ENCODE data around the gene MMP21. TPM values are rescaled to one million over a fixed set of nuclear protein-coding genes. Genes with fewer than 3 reads are reported as not detected.

MMP21 gene
- total and polyA plus RNA-seq, 3 experiments from 2014 or later: 0.11 TPM; not detected in 2

DNA sequence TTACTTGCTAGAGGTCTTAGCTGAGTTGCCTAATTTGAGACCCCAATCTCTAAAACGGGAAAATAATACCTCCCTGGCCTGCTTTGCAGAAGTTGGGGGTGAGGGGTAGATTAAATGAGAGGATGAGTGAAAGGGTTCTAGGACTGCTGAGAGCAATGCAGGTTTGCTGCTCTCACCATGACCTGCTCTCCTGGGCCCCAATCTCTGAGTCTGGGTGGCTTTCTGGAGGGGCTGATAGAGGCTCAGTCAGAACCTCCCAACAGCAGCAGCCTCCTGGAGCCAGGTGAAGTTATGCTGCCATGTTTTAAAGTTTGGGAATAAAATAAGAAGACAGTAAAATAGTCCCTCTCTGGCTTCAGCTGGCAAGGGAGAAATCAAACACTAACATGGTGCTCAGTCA, 40.1 kb upstream of the MMP21 start:
- no peaks in the 10 kb centered on the region for H3K9me3 ChIP-seq (ENCODE audit: low read length)
- Mint-ChIP-seq H3K9me3 (no peaks in the 10 kb centered on the region), H3K36me3 (peaks cover 19 to 44% (median 22%) of the 10 kb centered on the region in 3 donors), H3K4me1 (peaks cover 1 to 21% (median 9%) of the 10 kb centered on the region in 3 donors), H3K27ac (no peak overlapping the region), H3K27me3 (no peaks in the 10 kb centered on the region), H3K4me3 (no peak overlapping the region)
- no peak overlapping the region for H3K4me3 ChIP-seq (ENCODE audit: low read length)
- peaks cover 11% of the 10 kb centered on the region for H3K36me3 ChIP-seq (ENCODE audit: insufficient read depth, low read length)
- ChIA-PET POLR2A (no interaction called here), CTCF (no interaction called here)
- H3K4me1 ChIP-seq (ENCODE audit: insufficient read depth, low read length): peaks cover 4% of the 10 kb centered on the region
- peak overlapping the region; percentile 3 for H3K27ac ChIP-seq (ENCODE audit: low read depth, low read length)
- no peak for DNase-seq
- no peaks in the 10 kb centered on the region for H3K27me3 ChIP-seq (ENCODE audit: insufficient read depth, low read length, poor library complexity, severe bottlenecking)

DNA sequence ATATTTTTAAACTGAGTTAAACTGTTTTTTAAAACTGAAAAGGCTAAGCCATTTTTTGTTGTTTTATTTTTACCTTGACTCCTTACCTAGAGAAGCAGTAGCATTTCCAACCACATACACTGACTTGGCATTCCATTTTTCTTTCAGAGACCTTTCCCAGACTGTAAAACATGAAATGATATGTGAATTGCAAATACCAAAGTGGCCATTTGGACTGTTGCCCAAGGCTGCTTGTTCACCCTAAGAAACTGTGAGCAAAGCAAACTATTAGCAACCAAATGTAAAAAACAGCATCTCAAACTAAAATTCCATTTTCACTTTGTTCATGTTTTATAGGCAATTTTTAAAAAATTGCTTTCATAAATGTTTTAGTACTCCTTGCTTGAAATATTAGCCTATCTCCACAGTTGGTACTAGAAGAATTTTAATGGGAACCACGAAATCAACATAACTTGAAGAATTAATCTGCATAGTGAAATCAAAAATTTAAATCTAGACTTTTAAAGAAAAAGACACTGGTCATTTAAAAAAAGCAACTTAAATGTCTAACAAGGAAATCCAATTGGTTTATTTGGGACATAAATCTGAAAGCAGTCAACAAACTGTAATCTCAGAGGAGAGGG, 36.6 kb upstream of the MMP21 start:
- ChIA-PET POLR2A (no interaction called here), CTCF (no interaction called here)
- no peaks in the 10 kb centered on the region for H3K27me3 ChIP-seq (ENCODE audit: insufficient read depth, low read length, poor library complexity, severe bottlenecking)
- Mint-ChIP-seq H3K9me3 (no peaks in the 10 kb centered on the region), H3K27ac (no peak overlapping the region), H3K4me3 (no peak overlapping the region), H3K27me3 (no peaks in the 10 kb centered on the region), H3K36me3 (peaks cover 20 to 70% (median 33%) of the 10 kb centered on the region in 3 donors), H3K4me1 (peaks cover 6 to 10% (median 9%) of the 10 kb centered on the region in 3 donors)
- H3K4me1 ChIP-seq (ENCODE audit: insufficient read depth, low read length): no peaks in the 10 kb centered on the region
- no peaks in the 10 kb centered on the region for H3K9me3 ChIP-seq (ENCODE audit: low read length)
- peaks cover 11% of the 10 kb centered on the region for H3K36me3 ChIP-seq (ENCODE audit: insufficient read depth, low read length)
- DNase-seq: no peak
- no peak overlapping the region for H3K27ac ChIP-seq (ENCODE audit: low read depth, low read length)
- H3K4me3 ChIP-seq (ENCODE audit: low read length): no peak overlapping the region

DNA sequence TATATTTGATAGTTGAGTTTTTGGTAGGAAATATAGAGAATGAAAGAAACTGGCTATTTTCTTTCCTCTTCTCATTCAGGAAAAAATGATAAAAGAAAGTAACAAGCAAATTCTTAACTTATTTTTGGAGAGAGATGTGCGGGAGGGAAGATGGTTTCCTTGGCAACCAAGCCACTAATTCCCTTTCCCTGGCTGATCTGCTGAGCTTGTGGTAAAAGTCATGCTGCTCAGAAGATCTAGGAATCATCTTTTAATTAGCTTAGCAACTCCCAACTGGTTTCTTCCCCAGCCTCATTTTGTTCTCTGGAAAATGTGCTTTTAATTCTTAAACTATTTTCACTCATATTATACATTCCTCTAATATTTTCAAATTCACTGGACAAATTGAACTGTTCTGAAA, 35.6 kb upstream of the MMP21 start:
- Histone ChIP-seq H3K4me1 (ENCODE audit: insufficient read depth, low read length) (no peaks in the 10 kb centered on the region), H3K4me3 (ENCODE audit: low read length) (no peak overlapping the region), H3K36me3 (ENCODE audit: insufficient read depth, low read length) (peaks cover 11% of the 10 kb centered on the region), H3K27ac (ENCODE audit: low read depth, low read length) (no peak overlapping the region), H3K9me3 (ENCODE audit: low read length) (no peaks in the 10 kb centered on the region), H3K27me3 (ENCODE audit: insufficient read depth, low read length, poor library complexity, severe bottlenecking) (no peaks in the 10 kb centered on the region)
- H3K9me3 Mint-ChIP-seq: no peaks in the 10 kb centered on the region
- no peak for DNase-seq
- H3K4me3 Mint-ChIP-seq: no peak overlapping the region
- H3K4me1 Mint-ChIP-seq: peaks cover 4 to 9% (median 6%) of the 10 kb centered on the region in 3 donors
- no peak overlapping the region for H3K27ac Mint-ChIP-seq
- CTCF ChIA-PET: no interaction called here
- H3K36me3 Mint-ChIP-seq: peaks cover 20 to 79% (median 32%) of the 10 kb centered on the region in 3 donors
- POLR2A ChIA-PET: no interaction called here
- no peaks in the 10 kb centered on the region for H3K27me3 Mint-ChIP-seq

DNA sequence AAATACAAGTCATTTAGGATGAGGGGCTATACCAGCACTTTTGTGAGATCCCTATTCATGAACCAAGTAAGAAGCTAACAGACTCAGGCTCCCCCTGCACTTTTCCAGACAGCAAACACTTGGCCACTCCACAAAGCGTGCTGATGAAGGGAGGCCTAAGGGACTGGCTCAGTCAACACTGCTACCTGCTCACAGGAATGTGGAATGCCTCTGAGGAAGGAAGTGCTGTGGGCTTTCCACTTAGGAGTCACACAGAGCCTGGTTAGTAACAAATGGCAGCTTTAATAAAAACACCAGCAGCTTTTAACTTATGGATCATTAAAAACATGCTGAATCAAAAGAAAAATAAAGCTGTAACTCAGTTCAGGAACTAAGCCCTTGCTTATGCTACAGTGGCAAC, 32.4 kb upstream of the MMP21 start:
- peak overlapping the region in 2 of 8 donors; percentile 29 to 81 for H3K27ac Mint-ChIP-seq
- Histone ChIP-seq H3K36me3 (ENCODE audit: insufficient read depth, low read length) (peaks cover 21% of the 10 kb centered on the region), H3K27ac (ENCODE audit: low read depth, low read length) (no peak overlapping the region), H3K4me3 (ENCODE audit: low read length) (no peak overlapping the region), H3K27me3 (ENCODE audit: insufficient read depth, low read length, poor library complexity, severe bottlenecking) (no peaks in the 10 kb centered on the region), H3K9me3 (ENCODE audit: low read length) (no peaks in the 10 kb centered on the region), H3K4me1 (ENCODE audit: insufficient read depth, low read length) (no peaks in the 10 kb centered on the region)
- no peaks in the 10 kb centered on the region for H3K9me3 Mint-ChIP-seq
- H3K27me3 Mint-ChIP-seq: no peaks in the 10 kb centered on the region
- POLR2A ChIA-PET: no interaction called here
- H3K4me1 Mint-ChIP-seq: peaks cover 3 to 9% (median 6%) of the 10 kb centered on the region in 3 donors
- no peak for DNase-seq
- CTCF ChIA-PET: no interaction called here
- H3K4me3 Mint-ChIP-seq: no peak overlapping the region
- H3K36me3 Mint-ChIP-seq: peaks cover 8 to 75% (median 23%) of the 10 kb centered on the region in 3 donors

DNA sequence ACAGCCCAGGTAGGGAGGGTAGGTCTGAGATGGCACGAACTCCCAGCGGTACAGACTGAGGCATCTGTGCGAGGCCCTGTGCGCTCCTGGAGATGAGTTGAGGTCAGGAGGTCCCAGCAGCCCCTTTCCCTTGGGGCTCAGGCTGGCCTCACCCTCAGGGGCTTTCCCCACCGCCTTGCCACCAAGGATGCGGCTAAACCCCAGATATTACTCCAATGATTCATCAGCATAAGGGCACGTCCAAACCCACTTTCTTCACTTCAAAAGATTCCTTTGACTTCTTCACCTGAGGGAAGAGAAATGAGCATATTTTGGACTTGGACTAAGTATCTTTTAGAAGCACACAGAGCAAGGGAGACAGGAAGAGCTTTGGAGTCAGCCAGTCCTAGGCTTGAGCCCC, 27.1 kb upstream of the MMP21 start:
- Mint-ChIP-seq H3K9me3 (no peaks in the 10 kb centered on the region), H3K27ac (peak overlapping the region in 1 of 8 donors; percentile 73), H3K4me3 (no peak overlapping the region), H3K36me3 (peaks cover 0 to 85% (median 16%) of the 10 kb centered on the region in 3 donors), H3K4me1 (peaks cover 0 to 4% (median 4%) of the 10 kb centered on the region in 3 donors), H3K27me3 (peaks cover 0 to 1% of the 10 kb centered on the region in 2 donors)
- CTCF ChIA-PET: no interaction called here
- no peak for DNase-seq
- POLR2A ChIA-PET: no interaction called here
- Histone ChIP-seq H3K27ac (ENCODE audit: low read depth, low read length) (no peak overlapping the region), H3K36me3 (ENCODE audit: insufficient read depth, low read length) (peaks cover 13% of the 10 kb centered on the region), H3K27me3 (ENCODE audit: insufficient read depth, low read length, poor library complexity, severe bottlenecking) (no peaks in the 10 kb centered on the region), H3K9me3 (ENCODE audit: low read length) (no peaks in the 10 kb centered on the region), H3K4me3 (ENCODE audit: low read length) (no peak overlapping the region), H3K4me1 (ENCODE audit: insufficient read depth, low read length) (no peaks in the 10 kb centered on the region)

DNA sequence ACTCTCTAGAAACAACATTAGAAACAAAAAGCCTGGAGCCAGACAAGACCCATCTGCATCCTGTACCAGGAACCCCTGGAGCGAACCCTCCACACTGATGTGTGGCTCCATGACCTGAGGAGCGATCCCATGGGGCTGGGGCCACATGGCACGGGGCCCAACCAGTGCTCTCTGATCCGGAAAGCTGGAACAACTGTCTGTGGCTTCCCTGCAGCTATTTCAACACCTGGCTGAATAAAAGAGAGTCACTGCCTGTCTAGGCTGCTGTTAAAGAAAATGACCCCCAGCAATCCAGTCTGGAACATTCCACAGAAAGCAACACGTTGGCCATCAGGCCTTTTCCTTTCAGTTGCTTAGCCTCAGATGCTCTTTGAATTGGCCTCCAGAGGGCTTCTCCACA, 26.5 kb upstream of the MMP21 start:
- no peak for DNase-seq
- H3K27ac Mint-ChIP-seq: no peak overlapping the region
- Histone ChIP-seq H3K36me3 (ENCODE audit: insufficient read depth, low read length) (peaks cover 13% of the 10 kb centered on the region), H3K27me3 (ENCODE audit: insufficient read depth, low read length, poor library complexity, severe bottlenecking) (no peaks in the 10 kb centered on the region), H3K4me3 (ENCODE audit: low read length) (no peak overlapping the region), H3K4me1 (ENCODE audit: insufficient read depth, low read length) (no peaks in the 10 kb centered on the region), H3K9me3 (ENCODE audit: low read length) (no peaks in the 10 kb centered on the region), H3K27ac (ENCODE audit: low read depth, low read length) (no peak overlapping the region)
- H3K4me1 Mint-ChIP-seq: no peaks in the 10 kb centered on the region
- no peak overlapping the region for H3K4me3 Mint-ChIP-seq
- H3K9me3 Mint-ChIP-seq: no peaks in the 10 kb centered on the region
- H3K36me3 Mint-ChIP-seq: peaks cover 0 to 84% (median 18%) of the 10 kb centered on the region in 3 donors
- ChIA-PET CTCF (no interaction called here), POLR2A (no interaction called here)
- H3K27me3 Mint-ChIP-seq: peaks cover 0 to 1% of the 10 kb centered on the region in 2 donors

DNA sequence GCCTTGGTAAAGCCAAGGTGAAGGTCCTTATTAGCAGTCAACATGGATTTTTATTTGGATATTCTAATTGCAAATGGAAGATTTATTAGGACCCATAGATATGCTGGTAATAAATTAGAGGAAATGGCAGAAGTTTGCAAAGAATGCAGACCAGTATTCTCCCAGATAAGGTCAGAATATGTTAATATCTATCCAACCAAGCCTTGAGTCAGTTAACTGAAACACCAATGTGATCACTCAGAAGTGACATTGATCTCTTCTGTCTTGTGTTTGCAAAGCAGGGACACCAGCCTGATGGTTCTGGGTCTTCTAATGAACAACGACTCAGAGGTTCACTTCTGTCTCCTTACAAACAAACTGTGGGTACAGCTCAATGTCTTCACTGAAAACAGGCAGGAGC, 26.0 kb upstream of the MMP21 start:
- CTCF ChIA-PET: no interaction called here
- Mint-ChIP-seq H3K4me3 (no peak overlapping the region), H3K9me3 (no peaks in the 10 kb centered on the region)

DNA sequence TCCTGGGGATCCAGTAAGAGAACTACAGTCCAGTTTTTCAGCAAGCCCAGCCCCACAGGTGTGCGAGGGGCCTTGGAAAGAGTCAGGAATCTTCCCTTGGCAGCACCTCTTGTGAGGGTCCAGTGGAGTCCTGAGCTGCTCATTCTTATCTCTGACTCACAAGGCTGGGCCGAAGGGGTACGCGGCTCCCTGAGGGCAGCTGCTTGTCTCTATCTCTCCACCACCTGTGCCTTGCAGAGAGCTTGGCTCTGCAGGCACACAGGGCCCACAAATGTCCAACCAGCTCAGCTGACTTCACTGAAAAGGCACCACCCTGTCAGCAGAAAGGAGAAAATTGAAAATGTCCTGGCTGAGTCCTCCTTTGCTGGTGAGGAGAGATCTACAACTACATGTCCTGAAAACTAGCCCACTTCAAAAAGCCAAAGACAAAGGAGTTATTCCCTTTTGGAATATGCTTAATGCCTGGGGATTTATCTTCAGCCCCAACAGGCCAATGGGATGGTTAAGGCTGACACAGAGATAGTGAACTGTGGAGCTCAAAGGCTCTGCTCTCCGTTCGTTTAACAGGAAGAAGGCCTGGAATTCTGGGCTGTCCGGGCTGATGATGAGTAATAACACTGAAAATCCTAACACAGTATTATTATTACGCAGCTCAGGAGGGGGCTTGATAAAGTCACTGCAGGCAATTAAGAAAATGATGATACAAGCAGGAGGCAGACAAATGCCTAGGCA, 24.0 kb upstream of the MMP21 start:
- H3K27me3 Mint-ChIP-seq: peaks cover 0 to 1% of the 10 kb centered on the region in 2 donors
- H3K36me3 ChIP-seq (ENCODE audit: insufficient read depth, low read length): peaks cover 11% of the 10 kb centered on the region
- no peaks in the 10 kb centered on the region for H3K27me3 ChIP-seq (ENCODE audit: insufficient read depth, low read length, poor library complexity, severe bottlenecking)
- ChIA-PET POLR2A (no interaction called here), CTCF (no interaction called here)
- H3K9me3 Mint-ChIP-seq: no peaks in the 10 kb centered on the region
- H3K36me3 Mint-ChIP-seq: peaks cover 0 to 79% (median 13%) of the 10 kb centered on the region in 3 donors
- no peaks in the 10 kb centered on the region for H3K4me1 ChIP-seq (ENCODE audit: insufficient read depth, low read length)
- H3K4me1 Mint-ChIP-seq: no peaks in the 10 kb centered on the region
- no peak for DNase-seq
- H3K9me3 ChIP-seq (ENCODE audit: low read length): no peaks in the 10 kb centered on the region
- peak overlapping the region in 2 of 8 donors; percentile 17 to 27 for H3K27ac Mint-ChIP-seq
- no peak overlapping the region for H3K4me3 Mint-ChIP-seq
- H3K27ac ChIP-seq (ENCODE audit: low read depth, low read length): no peak overlapping the region
- no peak overlapping the region for H3K4me3 ChIP-seq (ENCODE audit: low read length)

More for the DNA sequence above, 26.0 kb upstream of the MMP21 start:
- POLR2A ChIA-PET: no interaction called here
- H3K27ac ChIP-seq (ENCODE audit: low read depth, low read length): no peak overlapping the region
- no peaks in the 10 kb centered on the region for H3K4me1 ChIP-seq (ENCODE audit: insufficient read depth, low read length)
- H3K27me3 ChIP-seq (ENCODE audit: insufficient read depth, low read length, poor library complexity, severe bottlenecking): no peaks in the 10 kb centered on the region
- H3K36me3 Mint-ChIP-seq: peaks cover 0 to 83% (median 21%) of the 10 kb centered on the region in 3 donors
- H3K36me3 ChIP-seq (ENCODE audit: insufficient read depth, low read length): peaks cover 13% of the 10 kb centered on the region
- no peaks in the 10 kb centered on the region for H3K4me1 Mint-ChIP-seq
- H3K4me3 ChIP-seq (ENCODE audit: low read length): no peak overlapping the region
- H3K9me3 ChIP-seq (ENCODE audit: low read length): no peaks in the 10 kb centered on the region
- peak overlapping the region in 1 of 8 donors; percentile 27 for H3K27ac Mint-ChIP-seq
- H3K27me3 Mint-ChIP-seq: peaks cover 0 to 1% of the 10 kb centered on the region in 2 donors
- DNase-seq: no peak
